ENCODE results near the gene RBM34. TPM values are rescaled to one million over a fixed set of nuclear protein-coding genes. Genes with fewer than 3 reads are reported as not detected.

Gene RBM34
- total and polyA plus RNA-seq, 10 of the 15 experiments (the other 5 are each of a cell fraction or from before 2014, with no cell fraction given), result 46.4 to 132 (median 109) TPM

DNA sequence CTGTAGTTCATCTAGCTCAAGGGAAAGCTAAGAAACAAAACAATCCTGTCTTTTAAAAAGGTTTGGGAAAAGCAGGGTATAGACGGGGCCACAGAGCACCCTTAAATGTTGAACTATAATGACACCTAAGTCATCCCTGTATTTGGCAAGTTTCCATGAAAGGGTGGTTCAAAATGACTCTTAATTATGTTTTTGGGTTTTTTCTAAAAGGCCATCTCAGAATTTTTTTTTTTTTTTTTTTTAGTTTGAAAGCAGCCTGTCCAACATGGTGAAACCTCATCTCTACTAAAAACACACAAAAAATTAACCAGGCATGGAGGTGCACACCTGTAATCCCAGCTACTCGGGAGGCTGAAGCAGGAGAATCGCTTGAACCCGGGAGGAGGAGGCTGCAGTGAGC lies 54.6 kb downstream of the RBM34 start:
- FAIRE-seq (no peak), ATAC-seq (no peak), DNase-seq (ENCODE audit: low read depth, low spot score) (no peak)
- Histone ChIP-seq H3K27ac (ENCODE audit: control insufficient read depth, insufficient read depth) (no peak overlapping the region), H2AFZ (ENCODE audit: control insufficient read depth, low read depth, low read length) (no peak overlapping the region), H3K4me3 (no peak overlapping the region), H3K9ac (ENCODE audit: control insufficient read depth, insufficient read depth, low read length) (no peak overlapping the region), H3K27me3 (replicated peaks in 1 of 2; ENCODE audit: control insufficient read depth in 2 of 2, insufficient read depth in 2 of 2, low read length in 1 of 2) (no peaks in the 10 kb centered on the region), H4K20me1 (ENCODE audit: control insufficient read depth, insufficient read depth) (no peaks in the 10 kb centered on the region), H3K4me2 (ENCODE audit: control insufficient read depth, insufficient read depth) (no peak overlapping the region), H3K9me3 (replicated peaks; ENCODE audit: control insufficient read depth, insufficient read depth, low read length) (no peaks in the 10 kb centered on the region), H3K36me3 (ENCODE audit: control insufficient read depth in 2 of 2, insufficient read depth in 2 of 2, low read length in 1 of 2) (peaks cover 16 to 20% of the 10 kb centered on the region in 2 experiments), H3K4me1 (ENCODE audit: control insufficient read depth, insufficient read depth, low read length) (peaks cover 14% of the 10 kb centered on the region), H3K79me2 (ENCODE audit: control insufficient read depth, insufficient read depth, low read length) (no peaks in the 10 kb centered on the region)
- intact Hi-C loops (cut with micrococcal nuclease; ENCODE audit: unreplicated experiment), result loop anchor here (5.0 kb wide), 1 partner anchor 386 kb away; no protein-coding TSS in a partner anchor
- POLR2A ChIA-PET, result interaction anchor here (0.7 to 1.6 kb wide), 3 partner anchors 54 to 713 kb away, joined by 3 to 12 read pairs (median 4); partner anchors contain the start of gene RBM34
- SMC1A ChIA-PET (ENCODE audit: uncharacterized antibody, unreplicated experiment), result interaction anchor here (0.9 to 3.8 kb wide), 13 partner anchors 11 to 310 kb away, joined by 3 to 46 read pairs (median 5); partner anchors contain the start of genes RBM34 and TOMM20
- in situ Hi-C loops (cut with MboI), result no loop called here
- RAD21 ChIA-PET (ENCODE audit: unreplicated experiment), result interaction anchor here (1.0 to 3.9 kb wide), 7 partner anchors 15 to 310 kb away, joined by 3 to 30 read pairs (median 8); partner anchors contain the start of gene TOMM20
- TF ChIP-seq, protein P1, sequence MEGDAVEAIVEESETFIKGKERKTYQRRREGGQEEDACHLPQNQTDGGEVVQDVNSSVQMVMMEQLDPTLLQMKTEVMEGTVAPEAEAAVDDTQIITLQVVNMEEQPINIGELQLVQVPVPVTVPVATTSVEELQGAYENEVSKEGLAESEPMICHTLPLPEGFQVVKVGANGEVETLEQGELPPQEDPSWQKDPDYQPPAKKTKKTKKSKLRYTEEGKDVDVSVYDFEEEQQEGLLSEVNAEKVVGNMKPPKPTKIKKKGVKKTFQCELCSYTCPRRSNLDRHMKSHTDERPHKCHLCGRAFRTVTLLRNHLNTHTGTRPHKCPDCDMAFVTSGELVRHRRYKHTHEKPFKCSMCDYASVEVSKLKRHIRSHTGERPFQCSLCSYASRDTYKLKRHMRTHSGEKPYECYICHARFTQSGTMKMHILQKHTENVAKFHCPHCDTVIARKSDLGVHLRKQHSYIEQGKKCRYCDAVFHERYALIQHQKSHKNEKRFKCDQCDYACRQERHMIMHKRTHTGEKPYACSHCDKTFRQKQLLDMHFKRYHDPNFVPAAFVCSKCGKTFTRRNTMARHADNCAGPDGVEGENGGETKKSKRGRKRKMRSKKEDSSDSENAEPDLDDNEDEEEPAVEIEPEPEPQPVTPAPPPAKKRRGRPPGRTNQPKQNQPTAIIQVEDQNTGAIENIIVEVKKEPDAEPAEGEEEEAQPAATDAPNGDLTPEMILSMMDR (IDR thresholded peaks at IDR 0.05 in 2 of 3, conservative IDR thresholded peaks at IDR 0.05 in 1 of 3; ENCODE audit: control insufficient read depth in 2 of 3, extremely low read depth in 1 of 3, insufficient read depth in 1 of 3, low read depth in 3 of 3, low read length in 3 of 3), result no peak
- 0 out of 2 replicates have a peak, but pooled peaks have one; percentile 29 for TF ChIP-seq ZNF384 (IDR thresholded peaks at IDR 0.05; ENCODE audit: borderline replicate concordance, low read depth, low read length)
- no peak for TF ChIP-seq SREBF2 (IDR thresholded peaks at IDR 0.05; ENCODE audit: low read length)
- WGBS (ENCODE audit: insufficient coverage, insufficient replicate concordance, low lambda C conversion rate, missing lambda C conversion rate), result 88% methylated on average over 4 of the region's 4 CpGs
- CTCF ChIA-PET, result interaction anchor here (0.6 to 6.2 kb wide), 8 partner anchors 12 to 611 kb away, joined by 3 to 64 read pairs (median 12); partner anchors contain the start of gene RBM34
- BruUV-seq (replicated peaks), result no TSS peak

Data from GM12878 (cell line).